RWPE2 (cell line): ENCODE measurements around the gene SIX5.

Experiments
- ATAC-seq: fragments of 200-7000 bp; cut with Tn5 transposase; 3 replicates; pipeline ENCODE4 v1.9.1; 2021; ENCODE audit warnings: low read depth
- DNase-seq: peaks from one replicate; pipeline ENCODE4 v3.0.0-alpha.2; 2020; ENCODE audit warnings: low spot score
- H3K27ac ChIP-seq: fragments of 450-650 bp; 2 replicates; pipeline ENCODE4 v1.5.1; 2017; ENCODE audit warnings: mild to moderate bottlenecking; ENCODE audit not compliant: poor library complexity, severe bottlenecking
- H3K27me3 ChIP-seq: fragments of 250-450 bp; sonication (Bioruptor Pico); 2 replicates; pipeline ENCODE4 v1.5.1; 2021; ENCODE audit warnings: mild to moderate bottlenecking, moderate library complexity; ENCODE audit not compliant: insufficient read depth, poor library complexity, severe bottlenecking
- H3K36me3 ChIP-seq: fragments of 250-450 bp; sonication (Bioruptor Pico); 2 replicates; pipeline ENCODE4 v1.5.1; 2020; ENCODE audit warnings: low read depth, mild to moderate bottlenecking, moderate library complexity
- H3K4me1 ChIP-seq: fragments of 250-450 bp; sonication (Bioruptor Pico); 2 replicates; pipeline ENCODE4 v1.5.1; 2021; ENCODE audit warnings: mild to moderate bottlenecking, moderate library complexity; ENCODE audit not compliant: insufficient read depth, poor library complexity, severe bottlenecking
- H3K4me3 ChIP-seq: fragments of 250-450 bp; sonication (Bioruptor Pico); 2 replicates; pipeline ENCODE4 v1.5.1; 2021; ENCODE audit warnings: mild to moderate bottlenecking, moderate library complexity; ENCODE audit not compliant: severe bottlenecking
- H3K9me3 ChIP-seq: fragments of 250-450 bp; sonication (Bioruptor Pico); 2 replicates; pipeline ENCODE4 v1.5.1; 2021; ENCODE audit warnings: mild to moderate bottlenecking, moderate library complexity; ENCODE audit not compliant: severe bottlenecking
- TF ChIP-seq, protein P1 (sequence below): fragments of 450-650 bp; IDR thresholded peaks from one replicate; pipeline ENCODE4 v1.5.1; 2017; ENCODE audit warnings: mild to moderate bottlenecking, moderate library complexity; ENCODE audit not compliant: poor library complexity, severe bottlenecking

The SIX5 gene

DNA sequence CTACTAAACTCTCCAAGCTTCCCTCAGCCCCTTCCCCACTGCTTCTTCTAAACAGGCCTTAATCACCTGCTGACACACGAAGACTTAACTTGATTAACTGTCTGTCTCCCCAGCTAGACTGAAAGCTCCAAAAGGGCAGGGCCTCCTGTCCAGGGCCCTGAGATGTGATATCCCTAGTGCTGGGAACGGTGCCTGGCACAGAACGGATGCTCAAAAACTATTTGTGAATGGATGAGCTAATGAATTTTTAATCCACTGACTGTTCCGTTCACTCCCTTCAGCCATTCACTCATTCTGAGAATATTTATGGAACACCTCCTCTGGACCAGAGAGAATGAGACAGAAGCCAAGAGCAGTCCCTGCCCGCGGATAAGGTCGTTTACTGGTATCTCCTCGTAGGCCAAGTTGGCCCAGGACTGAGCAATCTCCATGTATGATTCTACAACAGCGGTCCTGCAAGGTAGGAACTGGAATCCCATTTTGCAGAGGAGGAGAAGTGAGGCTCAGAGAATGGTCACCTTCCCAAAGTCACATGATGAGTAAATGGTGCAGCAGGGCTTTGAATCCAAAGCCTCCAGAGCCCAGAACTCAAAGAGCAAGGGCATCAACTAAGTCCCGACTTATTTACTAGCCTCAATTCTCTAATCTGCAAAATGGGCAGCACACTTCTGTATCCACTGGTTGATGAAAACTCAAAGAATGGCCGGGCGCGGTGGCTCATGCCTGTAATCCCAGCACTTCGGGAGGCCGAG, 20.2 kb upstream of the SIX5 start:
- TF ChIP-seq, protein P1, sequence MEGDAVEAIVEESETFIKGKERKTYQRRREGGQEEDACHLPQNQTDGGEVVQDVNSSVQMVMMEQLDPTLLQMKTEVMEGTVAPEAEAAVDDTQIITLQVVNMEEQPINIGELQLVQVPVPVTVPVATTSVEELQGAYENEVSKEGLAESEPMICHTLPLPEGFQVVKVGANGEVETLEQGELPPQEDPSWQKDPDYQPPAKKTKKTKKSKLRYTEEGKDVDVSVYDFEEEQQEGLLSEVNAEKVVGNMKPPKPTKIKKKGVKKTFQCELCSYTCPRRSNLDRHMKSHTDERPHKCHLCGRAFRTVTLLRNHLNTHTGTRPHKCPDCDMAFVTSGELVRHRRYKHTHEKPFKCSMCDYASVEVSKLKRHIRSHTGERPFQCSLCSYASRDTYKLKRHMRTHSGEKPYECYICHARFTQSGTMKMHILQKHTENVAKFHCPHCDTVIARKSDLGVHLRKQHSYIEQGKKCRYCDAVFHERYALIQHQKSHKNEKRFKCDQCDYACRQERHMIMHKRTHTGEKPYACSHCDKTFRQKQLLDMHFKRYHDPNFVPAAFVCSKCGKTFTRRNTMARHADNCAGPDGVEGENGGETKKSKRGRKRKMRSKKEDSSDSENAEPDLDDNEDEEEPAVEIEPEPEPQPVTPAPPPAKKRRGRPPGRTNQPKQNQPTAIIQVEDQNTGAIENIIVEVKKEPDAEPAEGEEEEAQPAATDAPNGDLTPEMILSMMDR, result no peak
- peaks cover 43% of the 10 kb centered on the region for H3K36me3 ChIP-seq
- H3K4me3 ChIP-seq, result no peak overlapping the region
- ATAC-seq (no peak), DNase-seq (no peak)
- no peak overlapping the region for H3K27ac ChIP-seq
- peaks cover 3% of the 10 kb centered on the region for H3K4me1 ChIP-seq
- H3K9me3 ChIP-seq, result no peaks in the 10 kb centered on the region
- no peaks in the 10 kb centered on the region for H3K27me3 ChIP-seq

DNA sequence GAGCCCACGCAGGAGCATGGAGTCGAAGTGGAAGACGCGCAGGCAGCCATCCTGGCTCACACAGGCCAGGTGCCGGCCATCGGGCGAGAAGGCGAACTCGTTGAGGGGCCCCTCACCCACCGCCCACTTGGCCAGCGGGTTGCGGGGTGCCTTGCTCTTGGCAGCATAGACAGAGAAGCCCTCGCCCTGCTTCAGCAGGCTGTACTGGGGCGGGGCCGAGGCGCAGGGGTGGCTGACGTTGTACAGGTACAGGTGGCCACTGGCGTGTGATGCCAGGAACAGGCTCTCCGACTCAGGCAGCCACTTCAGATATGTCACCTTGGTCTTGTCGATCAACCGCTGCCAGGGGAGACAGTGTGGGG, 17.5 kb upstream of the SIX5 start:
- ATAC-seq, result no peak
- Histone ChIP-seq H3K4me3 (no peak overlapping the region), H3K27ac (no peak overlapping the region), H3K9me3 (no peaks in the 10 kb centered on the region), H3K4me1 (peaks cover 23% of the 10 kb centered on the region), H3K27me3 (no peaks in the 10 kb centered on the region), H3K36me3 (peaks cover 43% of the 10 kb centered on the region)
- TF ChIP-seq, protein P1, result no peak
- DNase-seq, result no peak

DNA sequence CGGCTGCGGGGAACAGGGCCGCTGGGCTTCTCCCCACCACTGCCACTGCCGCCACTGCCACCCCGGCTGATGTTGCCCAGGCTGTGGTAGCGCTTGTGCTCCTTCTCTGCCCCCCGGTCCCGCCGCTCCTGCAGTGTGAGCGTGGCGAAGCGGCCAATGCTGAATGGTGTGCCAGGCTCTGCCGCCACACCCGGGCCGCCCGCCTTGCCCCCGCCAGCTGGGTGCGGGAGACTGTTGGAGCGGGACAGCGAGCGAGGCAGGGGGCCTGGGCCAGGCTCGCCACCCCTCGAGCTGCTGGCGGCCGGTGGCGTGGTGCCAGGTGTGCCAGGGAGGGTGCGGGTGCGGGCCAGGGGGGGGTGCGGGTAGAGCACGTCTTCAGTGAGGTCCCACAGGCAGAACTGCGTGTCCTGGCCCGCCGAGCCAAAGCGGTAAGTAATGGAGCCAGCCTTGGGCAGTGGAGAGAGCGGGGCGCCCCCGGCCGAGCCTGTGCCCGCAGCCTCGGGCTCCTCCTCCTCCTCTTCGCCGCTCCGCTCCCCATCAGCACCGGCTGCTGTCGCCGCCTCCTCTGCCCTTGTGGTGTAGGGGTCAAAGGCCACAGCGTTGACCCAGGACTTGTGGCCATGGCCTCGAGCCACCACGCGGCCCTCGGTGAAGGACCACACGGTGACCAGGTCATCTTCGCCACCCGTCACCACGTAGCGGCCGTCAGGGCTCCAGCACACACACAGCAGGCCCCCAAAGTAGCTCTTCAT, 16.9 kb upstream of the SIX5 start:
- ATAC-seq, result no peak
- Histone ChIP-seq H3K27ac (no peak overlapping the region), H3K4me1 (peaks cover 25% of the 10 kb centered on the region), H3K36me3 (peaks cover 42% of the 10 kb centered on the region), H3K4me3 (no peak overlapping the region), H3K27me3 (no peaks in the 10 kb centered on the region), H3K9me3 (no peaks in the 10 kb centered on the region)
- TF ChIP-seq, protein P1, result no peak
- no peak for DNase-seq

DNA sequence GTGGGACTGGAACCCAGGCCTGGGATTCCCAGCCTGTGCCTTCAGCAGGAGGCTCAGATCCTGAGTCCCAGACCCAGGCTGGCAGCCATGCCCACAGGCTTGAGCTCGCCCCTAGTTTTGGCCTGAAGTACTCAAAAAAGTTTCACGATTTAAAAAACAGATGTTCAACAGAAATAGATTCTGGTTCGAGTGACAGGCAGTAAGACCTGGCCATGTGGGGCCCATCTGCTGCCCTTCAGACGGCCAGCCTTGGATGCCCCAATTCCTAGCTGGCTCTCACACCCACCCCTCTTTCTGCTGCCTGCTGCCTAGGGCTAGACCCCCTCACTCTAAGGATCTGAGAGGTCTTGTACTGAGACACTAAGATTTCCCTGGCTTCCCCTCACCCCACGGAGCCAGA, 16.0 kb upstream of the SIX5 start:
- Histone ChIP-seq H3K36me3 (peaks cover 35% of the 10 kb centered on the region), H3K4me3 (no peak overlapping the region), H3K4me1 (peaks cover 27% of the 10 kb centered on the region), H3K27me3 (no peaks in the 10 kb centered on the region), H3K9me3 (no peaks in the 10 kb centered on the region), H3K27ac (no peak overlapping the region)
- TF ChIP-seq, protein P1, result no peak
- no peak for ATAC-seq
- DNase-seq, result no peak

DNA sequence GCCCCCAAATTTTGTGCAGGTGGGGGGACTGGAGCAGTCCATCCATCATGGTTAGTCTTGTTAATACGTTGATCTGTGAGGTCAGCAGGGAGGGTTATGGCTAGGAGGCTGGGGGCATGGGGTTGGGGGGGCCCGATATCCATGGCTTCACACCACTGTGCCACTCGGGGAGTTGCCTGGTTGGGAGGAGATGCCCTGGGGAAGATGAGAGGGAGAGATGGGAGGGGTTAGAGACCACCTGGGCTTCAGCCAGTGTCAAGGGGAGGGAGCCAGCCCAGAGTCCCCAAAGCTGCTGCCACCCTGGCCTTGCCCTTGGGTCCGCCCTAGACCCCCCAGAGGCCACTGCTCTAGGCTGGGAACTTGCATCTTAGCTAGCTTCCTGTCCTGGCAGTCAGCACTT, 15.0 kb upstream of the SIX5 start:
- H3K27me3 ChIP-seq, result no peaks in the 10 kb centered on the region
- H3K27ac ChIP-seq, result peak overlapping the region; percentile 82
- ATAC-seq (no peak), DNase-seq (no peak)
- H3K9me3 ChIP-seq, result no peaks in the 10 kb centered on the region
- no peak overlapping the region for H3K4me3 ChIP-seq
- TF ChIP-seq, protein P1, result no peak
- H3K36me3 ChIP-seq, result peaks cover 25% of the 10 kb centered on the region
- peaks cover 27% of the 10 kb centered on the region for H3K4me1 ChIP-seq
